HepG2 (cell line): ENCODE measurements around the gene CTSZ.

Experiments used
- RELA ChIP-seq: sonication (generic); formaldehyde crosslinking; IDR thresholded peaks from 2 replicates; pipeline ENCODE4 v1.4.0; 2020; ENCODE audit warnings: missing genetic modification reagents
- RNF2 ChIP-seq: fragments of 450-650 bp; conservative IDR thresholded peaks from 2 replicates; pipeline ENCODE4 v1.6.1; 2016; ENCODE audit warnings: low read depth
- TBX2 ChIP-seq: sonication (generic); formaldehyde crosslinking; IDR thresholded peaks from 2 replicates; pipeline ENCODE4 v1.5.0; 2020; ENCODE audit warnings: missing genetic modification reagents, mild to moderate bottlenecking, borderline replicate concordance
- ZBTB33 ChIP-seq: sonication (generic); formaldehyde crosslinking; IDR thresholded peaks from 2 replicates; pipeline ENCODE4 v1.4.0; 2020; ENCODE audit warnings: missing genetic modification reagents
- ZNF10 ChIP-seq: sonication (generic); formaldehyde crosslinking; IDR thresholded peaks from 2 replicates; pipeline ENCODE4 v1.4.0; 2020; ENCODE audit warnings: mild to moderate bottlenecking, low read depth, missing genetic modification reagents, borderline replicate concordance
- ZNF414 ChIP-seq: sonication (generic); formaldehyde crosslinking; IDR thresholded peaks from 2 replicates; pipeline ENCODE4 v1.5.0; 2020; ENCODE audit warnings: missing genetic modification reagents

- TF ChIP-seq ZNF414 (CRISPR knock-in tag) = no peak
- TF ChIP-seq TBX2 (CRISPR knock-in tag) = no peak
- TF ChIP-seq RNF2 = no peak
- no peak for TF ChIP-seq ZBTB33 (CRISPR knock-in tag)
- no peak for TF ChIP-seq RELA (CRISPR knock-in tag)
- TF ChIP-seq ZNF10 (CRISPR knock-in tag) = no peak
Measured at GRCh38 chr20:59013031-59013951, 6.2 kb upstream of the CTSZ start.
